Ishikawa (cell line): Measurements from ENCODE around the gene NBEAL2.

Experiments
- RAD21 ChIP-seq: IDR thresholded peaks from 2 replicates; pipeline ENCODE4 v1.6.1; 2012; ENCODE audit warnings: low read depth
- TF ChIP-seq, protein P1 (sequence below): IDR thresholded peaks from 2 replicates; pipeline ENCODE4 v1.6.1; 2012; ENCODE audit warnings: low read depth, mild to moderate bottlenecking

DNA sequence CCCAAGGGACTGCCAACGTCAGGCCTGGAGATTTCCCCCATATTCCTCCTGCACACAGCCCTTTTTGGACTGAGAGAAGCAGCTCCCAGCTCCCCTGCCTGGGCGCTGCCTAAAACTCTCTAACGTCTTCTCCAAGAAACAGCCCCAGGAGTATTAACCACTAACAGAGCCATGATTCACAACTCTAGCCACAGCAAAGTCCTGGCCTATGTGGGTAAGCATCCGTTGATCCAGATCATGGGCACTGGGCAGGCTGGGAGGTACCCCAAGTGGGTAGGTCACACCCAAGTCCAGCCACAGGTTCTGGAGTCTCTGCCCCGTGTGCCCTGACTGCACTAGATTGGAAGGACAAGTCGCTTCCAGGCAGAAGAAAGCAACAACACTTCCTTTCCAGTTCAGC is 31.9 kb downstream of the NBEAL2 start:
- TF ChIP-seq RAD21 = no peak
- TF ChIP-seq, protein P1, sequence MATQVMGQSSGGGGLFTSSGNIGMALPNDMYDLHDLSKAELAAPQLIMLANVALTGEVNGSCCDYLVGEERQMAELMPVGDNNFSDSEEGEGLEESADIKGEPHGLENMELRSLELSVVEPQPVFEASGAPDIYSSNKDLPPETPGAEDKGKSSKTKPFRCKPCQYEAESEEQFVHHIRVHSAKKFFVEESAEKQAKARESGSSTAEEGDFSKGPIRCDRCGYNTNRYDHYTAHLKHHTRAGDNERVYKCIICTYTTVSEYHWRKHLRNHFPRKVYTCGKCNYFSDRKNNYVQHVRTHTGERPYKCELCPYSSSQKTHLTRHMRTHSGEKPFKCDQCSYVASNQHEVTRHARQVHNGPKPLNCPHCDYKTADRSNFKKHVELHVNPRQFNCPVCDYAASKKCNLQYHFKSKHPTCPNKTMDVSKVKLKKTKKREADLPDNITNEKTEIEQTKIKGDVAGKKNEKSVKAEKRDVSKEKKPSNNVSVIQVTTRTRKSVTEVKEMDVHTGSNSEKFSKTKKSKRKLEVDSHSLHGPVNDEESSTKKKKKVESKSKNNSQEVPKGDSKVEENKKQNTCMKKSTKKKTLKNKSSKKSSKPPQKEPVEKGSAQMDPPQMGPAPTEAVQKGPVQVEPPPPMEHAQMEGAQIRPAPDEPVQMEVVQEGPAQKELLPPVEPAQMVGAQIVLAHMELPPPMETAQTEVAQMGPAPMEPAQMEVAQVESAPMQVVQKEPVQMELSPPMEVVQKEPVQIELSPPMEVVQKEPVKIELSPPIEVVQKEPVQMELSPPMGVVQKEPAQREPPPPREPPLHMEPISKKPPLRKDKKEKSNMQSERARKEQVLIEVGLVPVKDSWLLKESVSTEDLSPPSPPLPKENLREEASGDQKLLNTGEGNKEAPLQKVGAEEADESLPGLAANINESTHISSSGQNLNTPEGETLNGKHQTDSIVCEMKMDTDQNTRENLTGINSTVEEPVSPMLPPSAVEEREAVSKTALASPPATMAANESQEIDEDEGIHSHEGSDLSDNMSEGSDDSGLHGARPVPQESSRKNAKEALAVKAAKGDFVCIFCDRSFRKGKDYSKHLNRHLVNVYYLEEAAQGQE = no peak
